IMR-90 (cell line): ENCODE results near the gene FN3KRP.

Experiments
- MAFK ChIP-seq: IDR thresholded peaks from 2 replicates; pipeline ENCODE4 v1.6.1; 2012; ENCODE audit warnings: low read depth, low read length, improper control_type of control experiment
- MXI1 ChIP-seq: IDR thresholded peaks from 2 replicates; pipeline ENCODE4 v1.6.1; 2012; ENCODE audit warnings: low read depth, mild to moderate bottlenecking, low read length, moderate library complexity, borderline replicate concordance
- NFE2L2 ChIP-seq: fragments of 150-350 bp; IDR thresholded peaks from 2 replicates; pipeline ENCODE4 v1.6.1; 2016; ENCODE audit warnings: low read depth, mild to moderate bottlenecking, low read length
- POLR2A ChIP-seq: IDR thresholded peaks from 2 replicates; pipeline ENCODE4 v1.6.1; 2012; ENCODE audit warnings: mild to moderate bottlenecking, low read depth, low read length
- SMC3 ChIP-seq: fragments of 150-350 bp; IDR thresholded peaks from 2 replicates; pipeline ENCODE4 v1.6.1; 2016; ENCODE audit warnings: low read depth, mild to moderate bottlenecking, antibody characterized with exemption, low read length, moderate library complexity
- TF ChIP-seq, protein P1 (sequence below): conservative IDR thresholded peaks from 2 replicates; pipeline ENCODE4 v1.5.1; 2012; ENCODE audit warnings: mild to moderate bottlenecking, low read depth, low read length, improper control_type of control experiment
- TF ChIP-seq, protein P2 (sequence below): fragments of 150-350 bp; IDR thresholded peaks from 2 replicates; pipeline ENCODE4 v1.6.1; 2016; ENCODE audit warnings: low read depth, mild to moderate bottlenecking, low read length, moderate library complexity, borderline replicate concordance

DNA sequence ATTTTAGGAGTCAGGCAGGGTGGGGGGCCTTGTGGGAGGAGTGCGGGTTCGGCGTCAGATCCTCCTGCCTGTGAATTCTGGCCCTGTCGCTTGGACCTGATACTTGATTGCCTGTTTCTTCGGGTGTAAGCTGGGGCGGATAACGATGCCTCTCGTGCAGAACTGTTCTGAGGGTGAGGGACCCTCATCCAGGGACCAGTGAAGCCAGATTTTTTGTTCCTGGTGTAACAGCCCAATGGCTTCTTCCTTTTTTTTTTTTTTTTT is 36.6 kb downstream of the FN3KRP start:
- TF ChIP-seq, protein P1, sequence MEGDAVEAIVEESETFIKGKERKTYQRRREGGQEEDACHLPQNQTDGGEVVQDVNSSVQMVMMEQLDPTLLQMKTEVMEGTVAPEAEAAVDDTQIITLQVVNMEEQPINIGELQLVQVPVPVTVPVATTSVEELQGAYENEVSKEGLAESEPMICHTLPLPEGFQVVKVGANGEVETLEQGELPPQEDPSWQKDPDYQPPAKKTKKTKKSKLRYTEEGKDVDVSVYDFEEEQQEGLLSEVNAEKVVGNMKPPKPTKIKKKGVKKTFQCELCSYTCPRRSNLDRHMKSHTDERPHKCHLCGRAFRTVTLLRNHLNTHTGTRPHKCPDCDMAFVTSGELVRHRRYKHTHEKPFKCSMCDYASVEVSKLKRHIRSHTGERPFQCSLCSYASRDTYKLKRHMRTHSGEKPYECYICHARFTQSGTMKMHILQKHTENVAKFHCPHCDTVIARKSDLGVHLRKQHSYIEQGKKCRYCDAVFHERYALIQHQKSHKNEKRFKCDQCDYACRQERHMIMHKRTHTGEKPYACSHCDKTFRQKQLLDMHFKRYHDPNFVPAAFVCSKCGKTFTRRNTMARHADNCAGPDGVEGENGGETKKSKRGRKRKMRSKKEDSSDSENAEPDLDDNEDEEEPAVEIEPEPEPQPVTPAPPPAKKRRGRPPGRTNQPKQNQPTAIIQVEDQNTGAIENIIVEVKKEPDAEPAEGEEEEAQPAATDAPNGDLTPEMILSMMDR: no peak
- TF ChIP-seq MAFK (no peak), NFE2L2 (no peak), POLR2A (no peak), SMC3 (no peak), MXI1 (no peak)
- TF ChIP-seq, protein P2, sequence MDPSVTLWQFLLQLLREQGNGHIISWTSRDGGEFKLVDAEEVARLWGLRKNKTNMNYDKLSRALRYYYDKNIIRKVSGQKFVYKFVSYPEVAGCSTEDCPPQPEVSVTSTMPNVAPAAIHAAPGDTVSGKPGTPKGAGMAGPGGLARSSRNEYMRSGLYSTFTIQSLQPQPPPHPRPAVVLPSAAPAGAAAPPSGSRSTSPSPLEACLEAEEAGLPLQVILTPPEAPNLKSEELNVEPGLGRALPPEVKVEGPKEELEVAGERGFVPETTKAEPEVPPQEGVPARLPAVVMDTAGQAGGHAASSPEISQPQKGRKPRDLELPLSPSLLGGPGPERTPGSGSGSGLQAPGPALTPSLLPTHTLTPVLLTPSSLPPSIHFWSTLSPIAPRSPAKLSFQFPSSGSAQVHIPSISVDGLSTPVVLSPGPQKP: no peak
